Measurements from ENCODE around the gene MASP1.

- TF ChIP-seq CTCF (conservative IDR thresholded peaks at IDR 0.05 in 1 of 2, IDR thresholded peaks at IDR 0.05 in 1 of 2; ENCODE audit: low read depth in 1 of 2, low read length in 2 of 2) = no peak
- no peak for TF ChIP-seq EZH2 (IDR thresholded peaks at IDR 0.05; ENCODE audit: low read length, missing control alignments)
Observed at GRCh38 chr3:187305881-187306280, 14.3 kb upstream of the MASP1 start.

Data from fibroblast of lung (primary cell).